Esophagus squamous epithelium (tissue), 4 donors: ENCODE results near the gene RNU6-7.

ENCODE experiments used
- CTCF ChIP-seq, 6 experiments: fragments of 450-650 bp in 4 of 6; fragments of 200-600 bp in 2 of 6; sonication (generic) in 2 of 6; IDR thresholded peaks; one replicate each; pipeline ENCODE4 v1.5.1; 2016 to 2019; ENCODE audit warnings: antibody characterized with exemption in 6 of 6, mild to moderate bottlenecking in 4 of 6, moderate library complexity in 4 of 6
- POLR2A ChIP-seq, 4 donors: fragments of 450-650 bp; IDR thresholded peaks; one replicate each; pipeline ENCODE4 v1.6.1; 2017; ENCODE audit warnings: antibody characterized with exemption in 4 of 4, mild to moderate bottlenecking in 4 of 4, moderate library complexity in 3 of 4

- TF ChIP-seq CTCF (IDR thresholded peaks at IDR 0.05), result no peak
- no peak for TF ChIP-seq POLR2A (IDR thresholded peaks at IDR 0.05)
Observed at GRCh38 chr14:32190673-32191072, 11.2 kb upstream of the RNU6-7 start.
